Measurements from ENCODE around the gene ICAM4.

GRCh38 chr19:10279737-10280442 is 6.9 kb upstream of the ICAM4 start:
- TF ChIP-seq CTCF (IDR thresholded peaks at IDR 0.05) (no peak), POLR2A (IDR thresholded peaks at IDR 0.05) (no peak)
